Fibroblast of lung (primary cell): ENCODE results near the gene RPS6KA2.
"Not testable (repeated sequence)": the region's sequence is repeated elsewhere in the genome, so short reads cannot be mapped to it uniquely, and the experiment has no call there.

Source experiments
- EZH2 ChIP-seq: IDR thresholded peaks from 2 replicates; pipeline ENCODE4 v1.5.1; 2012; ENCODE audit warnings: low read length, control low read depth, mild to moderate bottlenecking; ENCODE audit errors: missing control alignments
- TF ChIP-seq, protein P1 (sequence below), 2 donors: IDR thresholded peaks in 1 of 2; conservative IDR thresholded peaks in 1 of 2; 1 replicate in 1 of 2; 2 replicates in 1 of 2; pipeline ENCODE4 v1.5.1; 2011 to 2012; ENCODE audit warnings: low read length in 2 of 2, control low read depth in 1 of 2, inconsistent platforms in 1 of 2, low read depth in 1 of 2, mild to moderate bottlenecking in 1 of 2

DNA sequence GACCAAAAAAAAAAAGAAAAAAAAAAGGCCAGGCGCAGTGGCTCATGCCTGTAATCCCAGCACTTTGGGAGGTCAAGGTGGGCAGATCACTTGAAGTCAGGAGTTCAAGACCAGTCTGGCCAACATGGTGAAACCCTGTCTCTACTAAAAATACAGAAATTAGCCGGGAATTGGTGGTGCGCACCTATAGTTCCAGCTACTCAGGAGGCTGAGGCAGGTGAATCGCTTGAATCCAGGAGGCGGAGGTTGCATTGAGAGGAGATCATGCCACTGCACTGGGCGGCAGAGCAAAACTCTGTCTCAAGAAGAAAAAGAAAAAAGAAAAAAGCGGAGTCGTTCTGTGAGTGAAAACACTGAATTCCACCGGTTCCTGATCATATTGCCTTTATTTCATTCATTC, 240.0 kb downstream of the RPS6KA2 start:
- TF ChIP-seq, protein P1, sequence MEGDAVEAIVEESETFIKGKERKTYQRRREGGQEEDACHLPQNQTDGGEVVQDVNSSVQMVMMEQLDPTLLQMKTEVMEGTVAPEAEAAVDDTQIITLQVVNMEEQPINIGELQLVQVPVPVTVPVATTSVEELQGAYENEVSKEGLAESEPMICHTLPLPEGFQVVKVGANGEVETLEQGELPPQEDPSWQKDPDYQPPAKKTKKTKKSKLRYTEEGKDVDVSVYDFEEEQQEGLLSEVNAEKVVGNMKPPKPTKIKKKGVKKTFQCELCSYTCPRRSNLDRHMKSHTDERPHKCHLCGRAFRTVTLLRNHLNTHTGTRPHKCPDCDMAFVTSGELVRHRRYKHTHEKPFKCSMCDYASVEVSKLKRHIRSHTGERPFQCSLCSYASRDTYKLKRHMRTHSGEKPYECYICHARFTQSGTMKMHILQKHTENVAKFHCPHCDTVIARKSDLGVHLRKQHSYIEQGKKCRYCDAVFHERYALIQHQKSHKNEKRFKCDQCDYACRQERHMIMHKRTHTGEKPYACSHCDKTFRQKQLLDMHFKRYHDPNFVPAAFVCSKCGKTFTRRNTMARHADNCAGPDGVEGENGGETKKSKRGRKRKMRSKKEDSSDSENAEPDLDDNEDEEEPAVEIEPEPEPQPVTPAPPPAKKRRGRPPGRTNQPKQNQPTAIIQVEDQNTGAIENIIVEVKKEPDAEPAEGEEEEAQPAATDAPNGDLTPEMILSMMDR (conservative IDR thresholded peaks at IDR 0.05 in 1 of 2, IDR thresholded peaks at IDR 0.05 in 1 of 2; ENCODE audit: low read depth in 1 of 2, low read length in 2 of 2), result not testable (repeated sequence)
- not testable (repeated sequence) for TF ChIP-seq EZH2
